Measurements from ENCODE around the gene PWWP2B.

DNA sequence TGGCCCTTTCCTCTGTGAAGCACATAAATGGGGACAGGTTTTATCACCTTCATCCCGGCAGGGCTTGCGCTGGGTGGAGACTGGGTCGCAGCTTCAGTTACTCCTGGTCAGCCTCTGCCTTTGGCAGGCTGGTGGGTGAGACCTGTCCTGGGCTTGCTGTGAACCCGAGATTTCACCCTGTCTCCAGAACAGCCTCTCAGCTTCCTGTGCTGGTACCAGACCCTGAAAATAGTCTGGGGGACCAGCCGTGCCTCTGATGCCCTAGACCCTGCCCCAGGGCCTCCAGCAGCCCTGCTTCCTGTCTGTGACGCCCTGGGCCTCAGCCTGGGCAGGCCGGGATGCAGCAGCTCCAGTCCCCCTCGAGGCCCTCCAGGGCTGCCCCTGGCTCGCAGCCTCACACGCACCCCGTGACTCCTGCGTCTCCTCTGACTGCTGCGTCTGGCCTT, 13.2 kb upstream of the PWWP2B start:
- no peak for TF ChIP-seq POLR2A (IDR thresholded peaks at IDR 0.05)
- TF ChIP-seq, protein P1, sequence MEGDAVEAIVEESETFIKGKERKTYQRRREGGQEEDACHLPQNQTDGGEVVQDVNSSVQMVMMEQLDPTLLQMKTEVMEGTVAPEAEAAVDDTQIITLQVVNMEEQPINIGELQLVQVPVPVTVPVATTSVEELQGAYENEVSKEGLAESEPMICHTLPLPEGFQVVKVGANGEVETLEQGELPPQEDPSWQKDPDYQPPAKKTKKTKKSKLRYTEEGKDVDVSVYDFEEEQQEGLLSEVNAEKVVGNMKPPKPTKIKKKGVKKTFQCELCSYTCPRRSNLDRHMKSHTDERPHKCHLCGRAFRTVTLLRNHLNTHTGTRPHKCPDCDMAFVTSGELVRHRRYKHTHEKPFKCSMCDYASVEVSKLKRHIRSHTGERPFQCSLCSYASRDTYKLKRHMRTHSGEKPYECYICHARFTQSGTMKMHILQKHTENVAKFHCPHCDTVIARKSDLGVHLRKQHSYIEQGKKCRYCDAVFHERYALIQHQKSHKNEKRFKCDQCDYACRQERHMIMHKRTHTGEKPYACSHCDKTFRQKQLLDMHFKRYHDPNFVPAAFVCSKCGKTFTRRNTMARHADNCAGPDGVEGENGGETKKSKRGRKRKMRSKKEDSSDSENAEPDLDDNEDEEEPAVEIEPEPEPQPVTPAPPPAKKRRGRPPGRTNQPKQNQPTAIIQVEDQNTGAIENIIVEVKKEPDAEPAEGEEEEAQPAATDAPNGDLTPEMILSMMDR (IDR thresholded peaks at IDR 0.05): no peak
